Measurements from ENCODE around the gene AEN.

- TF ChIP-seq POLR2A (IDR thresholded peaks at IDR 0.05; ENCODE audit: extremely low read depth, insufficient read length), result no peak
- TF ChIP-seq, protein P1, sequence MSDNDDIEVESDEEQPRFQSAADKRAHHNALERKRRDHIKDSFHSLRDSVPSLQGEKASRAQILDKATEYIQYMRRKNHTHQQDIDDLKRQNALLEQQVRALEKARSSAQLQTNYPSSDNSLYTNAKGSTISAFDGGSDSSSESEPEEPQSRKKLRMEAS (IDR thresholded peaks at IDR 0.05; ENCODE audit: low read depth, low read length), result no peak
- TF ChIP-seq, protein P2, sequence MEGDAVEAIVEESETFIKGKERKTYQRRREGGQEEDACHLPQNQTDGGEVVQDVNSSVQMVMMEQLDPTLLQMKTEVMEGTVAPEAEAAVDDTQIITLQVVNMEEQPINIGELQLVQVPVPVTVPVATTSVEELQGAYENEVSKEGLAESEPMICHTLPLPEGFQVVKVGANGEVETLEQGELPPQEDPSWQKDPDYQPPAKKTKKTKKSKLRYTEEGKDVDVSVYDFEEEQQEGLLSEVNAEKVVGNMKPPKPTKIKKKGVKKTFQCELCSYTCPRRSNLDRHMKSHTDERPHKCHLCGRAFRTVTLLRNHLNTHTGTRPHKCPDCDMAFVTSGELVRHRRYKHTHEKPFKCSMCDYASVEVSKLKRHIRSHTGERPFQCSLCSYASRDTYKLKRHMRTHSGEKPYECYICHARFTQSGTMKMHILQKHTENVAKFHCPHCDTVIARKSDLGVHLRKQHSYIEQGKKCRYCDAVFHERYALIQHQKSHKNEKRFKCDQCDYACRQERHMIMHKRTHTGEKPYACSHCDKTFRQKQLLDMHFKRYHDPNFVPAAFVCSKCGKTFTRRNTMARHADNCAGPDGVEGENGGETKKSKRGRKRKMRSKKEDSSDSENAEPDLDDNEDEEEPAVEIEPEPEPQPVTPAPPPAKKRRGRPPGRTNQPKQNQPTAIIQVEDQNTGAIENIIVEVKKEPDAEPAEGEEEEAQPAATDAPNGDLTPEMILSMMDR (IDR thresholded peaks at IDR 0.05; ENCODE audit: low read depth, low read length), result no peak
- TF ChIP-seq MYC (IDR thresholded peaks at IDR 0.05; ENCODE audit: low read depth, low read length), result no peak
Measured at GRCh38 chr15:88636654-88637053, 15.5 kb downstream of the AEN start.
